A204.1 (cell line): ENCODE results near the gene ALDH1A2.
A peak's percentile ranks its signal among the peaks of the same experiment; 100 is the strongest.
"Not testable (repeated sequence)": the region's sequence is repeated elsewhere in the genome, so short reads cannot be mapped to it uniquely, and the experiment has no call there.

Experiments used
- FAIRE-seq: peaks from 2 replicates; lab custom pipeline; 2012; peaks lifted over from hg19 to GRCh38; lab: Jason Lieb, UNC

ALDH1A2 gene

GRCh38 chr15:58065445-58066041 lies at the start of gene ALDH1A2:
Gene ALDH1A2 (minus strand): TSS chr15:58065711. CDS start chr15:58065650, 61 bp downstream.
- no peak for FAIRE-seq

- FAIRE-seq: no peak
Measured at GRCh38 chr15:58114812-58115211, 49.3 kb upstream of the ALDH1A2 start.

DNA sequence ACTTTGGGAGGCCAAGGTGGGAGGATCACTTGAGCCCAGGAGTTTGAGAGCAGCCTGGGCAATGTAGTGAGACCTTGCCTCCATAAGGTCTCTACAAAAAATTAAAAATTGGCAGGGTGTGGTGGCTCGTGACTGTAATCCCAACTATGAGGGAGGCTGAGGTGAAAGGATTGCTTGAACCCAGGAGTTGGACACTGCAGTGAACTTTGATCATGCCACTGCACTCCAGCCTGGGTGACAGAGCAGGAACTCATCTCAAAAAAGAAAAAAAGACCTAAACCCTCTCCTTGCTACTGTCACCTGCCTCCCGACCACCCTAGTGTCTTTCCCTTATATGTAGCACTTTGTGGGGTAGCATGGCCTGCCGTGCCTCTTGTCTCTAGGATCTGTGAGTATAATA lies 48.9 kb upstream of the ALDH1A2 start:
- FAIRE-seq: no peak

- FAIRE-seq: not testable (repeated sequence)
Measured at GRCh38 chr15:58113358-58113757, 47.8 kb upstream of the ALDH1A2 start.

GRCh38 chr15:58111718-58112104 lies 46.2 kb upstream of the ALDH1A2 start:
- FAIRE-seq: no peak

DNA sequence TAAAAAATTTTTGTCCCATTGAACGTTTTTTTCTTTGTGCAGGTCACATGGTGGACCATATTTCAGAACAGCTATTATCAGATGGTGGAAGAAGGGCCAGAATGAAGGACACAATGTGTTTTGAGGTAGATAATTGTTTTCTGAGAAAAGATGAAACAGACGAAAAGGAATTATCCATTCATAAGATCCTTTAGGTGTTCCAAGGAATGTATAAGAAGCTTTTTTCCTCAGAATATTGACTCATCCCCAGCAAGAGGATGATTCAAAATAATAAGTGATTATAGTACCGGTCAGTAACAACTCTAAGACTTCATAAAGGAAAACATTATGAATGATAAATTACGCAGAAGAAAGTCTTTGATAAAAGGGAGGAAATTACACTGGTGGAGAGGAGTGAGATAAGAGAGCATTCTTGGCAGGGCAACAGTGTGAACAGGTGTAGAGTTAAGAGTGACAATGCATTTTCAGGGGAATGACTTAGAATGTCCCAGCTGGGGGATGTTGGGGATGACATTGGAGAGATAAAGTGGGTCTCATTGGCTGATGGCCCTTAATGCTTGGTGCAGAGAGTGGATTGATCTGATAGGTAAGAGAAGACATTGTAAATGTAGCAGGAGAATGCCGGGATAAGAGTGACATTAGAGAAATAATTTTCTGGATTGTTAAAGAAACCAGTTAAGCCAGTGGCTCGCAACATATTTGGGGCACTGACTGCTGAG lies 45.6 kb upstream of the ALDH1A2 start:
- no peak for FAIRE-seq

GRCh38 chr15:58109419-58109818 lies 43.9 kb upstream of the ALDH1A2 start:
- no peak for FAIRE-seq

- no peak for FAIRE-seq
Measured at GRCh38 chr15:58108117-58108516, 42.6 kb upstream of the ALDH1A2 start.

DNA sequence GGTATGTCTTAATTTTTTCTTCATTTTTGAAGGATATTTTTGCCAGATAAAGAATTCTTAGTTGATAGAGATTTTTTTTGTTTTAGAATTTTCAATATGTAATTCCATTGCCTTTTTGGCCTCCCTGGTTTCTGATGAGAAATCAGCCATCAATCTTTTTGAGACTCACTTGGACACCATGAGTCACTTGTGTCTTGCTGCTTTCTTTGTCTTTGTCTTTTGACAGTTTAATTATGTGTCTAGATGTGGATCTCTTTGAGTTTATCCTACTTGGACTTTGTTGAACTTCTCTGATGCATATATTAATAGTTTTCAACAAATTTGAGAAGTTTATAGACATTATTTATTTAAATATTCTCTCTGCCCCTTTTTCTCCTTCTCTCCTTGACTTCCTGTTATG lies 38.0 kb upstream of the ALDH1A2 start:
- FAIRE-seq: no peak

GRCh38 chr15:58096529-58097084 lies 31.1 kb upstream of the ALDH1A2 start:
- no peak for FAIRE-seq

- FAIRE-seq: no peak
Measured at GRCh38 chr15:58095415-58095814, 29.9 kb upstream of the ALDH1A2 start.

DNA sequence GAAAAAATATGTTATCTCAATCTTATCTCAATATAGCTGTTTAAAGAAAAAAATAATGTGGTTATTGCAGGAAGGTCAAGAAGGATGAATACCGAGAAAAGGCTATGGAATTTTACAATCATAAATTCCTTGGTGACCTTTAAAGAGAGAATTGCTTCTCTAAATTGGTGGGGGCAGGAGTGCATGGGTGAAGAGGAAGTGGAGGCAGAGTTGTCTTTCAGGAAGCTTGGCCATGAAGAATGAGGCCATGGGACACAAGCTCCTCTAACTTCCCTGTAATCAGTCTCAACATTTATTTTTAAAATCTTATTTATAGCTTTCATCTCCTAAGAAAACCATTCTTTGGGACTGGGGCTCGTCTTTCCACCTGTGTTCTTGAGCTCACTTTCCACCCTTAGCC lies 22.4 kb upstream of the ALDH1A2 start:
- no peak for FAIRE-seq

- no peak for FAIRE-seq
Measured at GRCh38 chr15:58086491-58086890, 21.0 kb upstream of the ALDH1A2 start.

DNA sequence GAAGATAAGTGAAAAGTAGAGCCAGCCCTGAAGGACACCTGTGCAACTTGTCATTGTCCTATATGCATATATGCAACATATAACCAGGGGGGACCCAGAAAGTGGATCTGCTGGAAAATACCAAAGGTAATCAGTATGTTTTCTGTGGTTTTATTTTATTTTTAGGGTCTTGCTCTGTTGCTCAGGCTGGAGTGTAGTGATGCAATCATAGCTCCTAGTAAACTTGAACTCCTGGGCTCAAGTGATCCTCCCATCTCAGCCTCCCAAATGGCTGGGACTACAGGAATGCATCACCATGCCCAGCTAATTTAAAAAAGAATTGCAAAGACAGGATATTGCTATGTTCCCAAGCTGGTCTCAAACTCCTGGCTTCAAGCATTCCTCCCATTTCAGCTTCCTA lies 18.0 kb upstream of the ALDH1A2 start:
- no peak for FAIRE-seq

DNA sequence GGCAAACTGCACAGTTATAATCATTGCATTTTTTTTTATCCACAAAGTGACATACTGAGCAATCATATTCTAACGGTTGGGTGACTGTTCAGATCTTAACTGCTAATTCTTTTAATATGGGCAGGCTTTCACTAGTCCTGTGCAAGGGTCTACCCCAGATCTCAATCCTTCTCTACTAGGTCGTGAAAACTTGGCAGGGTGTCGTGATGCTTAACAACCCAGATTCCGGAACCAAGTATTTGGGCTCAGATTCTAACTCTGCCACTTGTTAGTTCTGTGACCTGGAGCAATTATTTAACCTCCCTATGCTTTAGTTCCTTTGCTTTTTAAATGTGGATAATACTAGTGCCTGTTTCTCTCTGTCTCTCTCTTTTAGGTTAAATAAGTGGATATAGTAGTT lies 16.4 kb upstream of the ALDH1A2 start:
- FAIRE-seq: no peak

- no peak for FAIRE-seq
Measured at GRCh38 chr15:58081456-58081855, 15.9 kb upstream of the ALDH1A2 start.

GRCh38 chr15:58080959-58081358 lies 15.4 kb upstream of the ALDH1A2 start:
- not testable (repeated sequence) for FAIRE-seq

GRCh38 chr15:58080398-58080797 lies 14.9 kb upstream of the ALDH1A2 start:
- FAIRE-seq: no peak

GRCh38 chr15:58078591-58078990 lies 13.1 kb upstream of the ALDH1A2 start:
- no peak for FAIRE-seq

- no peak for FAIRE-seq
Measured at GRCh38 chr15:58077427-58077826, 11.9 kb upstream of the ALDH1A2 start.

GRCh38 chr15:58074452-58074851 lies 8.9 kb upstream of the ALDH1A2 start:
- no peak for FAIRE-seq

GRCh38 chr15:58070801-58071418 lies 5.4 kb upstream of the ALDH1A2 start:
- peak; percentile 92 for FAIRE-seq

DNA sequence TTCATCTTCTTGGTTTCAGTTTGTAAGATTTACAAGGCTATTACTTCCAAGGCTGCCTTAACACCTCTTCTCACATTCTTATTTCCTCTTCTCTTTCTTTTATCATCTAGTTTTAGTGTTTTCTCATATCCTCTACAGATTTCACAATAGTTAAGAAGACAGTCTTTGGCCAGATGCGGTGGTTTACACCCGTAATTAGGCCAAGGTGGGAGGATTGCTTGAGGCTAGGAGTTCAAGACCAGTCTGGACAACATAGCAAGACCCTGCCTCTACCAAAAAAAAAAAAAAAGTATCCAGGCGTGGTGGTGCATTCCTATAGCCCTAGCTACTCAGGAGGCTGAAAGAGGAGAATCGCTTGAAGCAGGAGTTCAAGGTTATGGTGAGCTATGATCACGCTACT lies 3.5 kb upstream of the ALDH1A2 start:
- FAIRE-seq: no peak
